Stimulated activated CD8-positive, alpha-beta memory T cell treated with anti-CD3 and anti-CD28 coated beads, Interleukin-7, amount 100 ng/mL, for 24 hours (primary cell): Measurements from ENCODE around the gene SLC2A8.

Experiments
- DNase-seq: peaks from one replicate; pipeline ENCODE4 v3.0.0-alpha.2; 2020; ENCODE audit warnings: low read depth

The SLC2A8 gene

GRCh38 chr9:127396808-127397645 is at the start of gene SLC2A8:
TSS of gene SLC2A8 (plus strand) at chr9:127397169. CDS start at chr9:127397231, 62 bp downstream.
- peak; percentile 80 for DNase-seq

GRCh38 chr9:127347831-127348776 is 48.9 kb upstream of the SLC2A8 start:
- DNase-seq, result no peak

- no peak for DNase-seq
Measured at GRCh38 chr9:127349483-127350113, 47.4 kb upstream of the SLC2A8 start.

- DNase-seq, result no peak
Measured at GRCh38 chr9:127351182-127352166, 45.5 kb upstream of the SLC2A8 start.

- DNase-seq, result no peak
Measured at GRCh38 chr9:127353882-127354281, 43.1 kb upstream of the SLC2A8 start.

- DNase-seq, result no peak
Measured at GRCh38 chr9:127356906-127357305, 40.1 kb upstream of the SLC2A8 start.

- no peak for DNase-seq
Measured at GRCh38 chr9:127358023-127358535, 38.9 kb upstream of the SLC2A8 start.

GRCh38 chr9:127358770-127359169 is 38.2 kb upstream of the SLC2A8 start:
- no peak for DNase-seq

GRCh38 chr9:127360250-127360649 is 36.7 kb upstream of the SLC2A8 start:
- DNase-seq, result no peak

GRCh38 chr9:127360829-127361228 is 36.1 kb upstream of the SLC2A8 start:
- DNase-seq, result no peak

- DNase-seq, result no peak
Measured at GRCh38 chr9:127361561-127361960, 35.4 kb upstream of the SLC2A8 start.

GRCh38 chr9:127362829-127363228 is 34.1 kb upstream of the SLC2A8 start:
- DNase-seq, result no peak

GRCh38 chr9:127365461-127365860 is 31.5 kb upstream of the SLC2A8 start:
- DNase-seq, result no peak

- no peak for DNase-seq
Measured at GRCh38 chr9:127366594-127366993, 30.4 kb upstream of the SLC2A8 start.

- DNase-seq, result no peak
Measured at GRCh38 chr9:127368852-127369402, 28.0 kb upstream of the SLC2A8 start.

GRCh38 chr9:127369428-127369827 is 27.5 kb upstream of the SLC2A8 start:
- no peak for DNase-seq

- no peak for DNase-seq
Measured at GRCh38 chr9:127370147-127370579, 26.8 kb upstream of the SLC2A8 start.

GRCh38 chr9:127370672-127371648 is 26.0 kb upstream of the SLC2A8 start:
- no peak for DNase-seq

GRCh38 chr9:127380479-127380878 is 16.5 kb upstream of the SLC2A8 start:
- no peak for DNase-seq
